Thymus (tissue), 11 donors: ENCODE results near the gene GLRA2. TPM values are rescaled to one million over a fixed set of nuclear protein-coding genes. Genes with fewer than 3 reads are reported as not detected.

Source experiments
- DNase-seq, 9 donors: peaks; one replicate each; pipeline ENCODE4 v3.0.0-alpha.2; 2013; ENCODE audit warnings: low spot score in 9 of 9, low read depth in 6 of 9, missing footprints in 1 of 9
- H3K27ac ChIP-seq, 2 donors: one replicate each; pipeline ENCODE4 v1.5.1; 2013; ENCODE audit warnings: control low read depth in 1 of 2, low read depth in 1 of 2, low read length in 1 of 2, mild to moderate bottlenecking in 1 of 2, moderate library complexity in 1 of 2
- H3K27me3 ChIP-seq, 2 donors: one replicate each; pipeline ENCODE4 v1.5.1; 2013; ENCODE audit warnings: low read length in 1 of 2; ENCODE audit not compliant: control insufficient read depth in 2 of 2, insufficient read depth in 1 of 2
- H3K36me3 ChIP-seq, 2 donors: one replicate each; pipeline ENCODE4 v1.5.1; 2013; ENCODE audit warnings: low read length in 1 of 2, mild to moderate bottlenecking in 1 of 2, moderate library complexity in 1 of 2; ENCODE audit not compliant: control insufficient read depth in 2 of 2, insufficient read depth in 2 of 2
- H3K4me1 ChIP-seq, 2 donors: one replicate each; pipeline ENCODE4 v1.5.1; 2013; ENCODE audit warnings: low read length in 2 of 2; ENCODE audit not compliant: control insufficient read depth in 2 of 2, insufficient read depth in 2 of 2
- H3K4me3 ChIP-seq, 2 donors: one replicate each; pipeline ENCODE4 v1.5.1; 2013; ENCODE audit warnings: low read length in 2 of 2, control low read depth in 1 of 2, mild to moderate bottlenecking in 1 of 2
- H3K9me3 ChIP-seq, 2 donors: one replicate each; pipeline ENCODE4 v1.5.1; 2013; ENCODE audit warnings: low read length in 1 of 2, mild to moderate bottlenecking in 1 of 2; ENCODE audit not compliant: control insufficient read depth in 2 of 2, insufficient read depth in 1 of 2
- WGBS: extraction: QIAGEN DNeasy Blood & Tissue Kit; methylation state at CpG from one replicate; pipeline ENCODE4 v1.1.7; 2013; 5-methylcytosine and 5-hydroxymethylcytosine counted together
- polyA plus RNA-seq: library from polyadenylated mRNA; stranded (reverse); fragments of 200-250 nt; gene quantifications from one replicate; pipeline ENCODE4 v1.2.3, GENCODE V29; 2013
- total RNA-seq: library from RNA; stranded (reverse); fragments of 120-200 nt; gene quantifications from one replicate; pipeline ENCODE4 v1.2.4, GENCODE V29; 2013
- donor health status: healthy.

Gene GLRA2
- total and polyA plus RNA-seq, 2 donors = under 0.01 TPM; not detected in 1

DNA sequence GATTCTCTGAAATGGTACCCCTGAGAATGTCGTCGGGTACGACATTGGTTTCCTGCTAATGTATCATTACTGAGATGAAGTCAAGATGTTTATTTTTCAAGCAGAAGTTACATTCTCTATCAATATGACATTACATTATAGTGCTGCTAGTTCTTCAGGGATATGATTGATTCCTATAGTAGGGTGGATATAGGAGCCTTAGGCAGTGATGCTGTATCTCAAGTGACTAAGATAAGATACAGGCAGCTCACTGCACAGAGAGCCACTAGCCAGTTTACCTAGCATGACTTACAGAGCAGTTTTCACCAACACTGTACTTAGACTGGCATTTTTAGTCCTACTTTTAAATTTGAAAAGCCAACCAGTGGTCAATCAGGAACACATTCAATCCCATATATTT lies 188.6 kb downstream of the GLRA2 start:
- Histone ChIP-seq H3K27ac (no peak overlapping the region), H3K4me1 (no peaks in the 10 kb centered on the region), H3K4me3 (no peak overlapping the region), H3K27me3 (no peaks in the 10 kb centered on the region), H3K9me3 (no peaks in the 10 kb centered on the region), H3K36me3 (no peaks in the 10 kb centered on the region)
- DNase-seq = no peak
- 96% methylated on average over 3 of the region's 3 CpGs for WGBS

DNA sequence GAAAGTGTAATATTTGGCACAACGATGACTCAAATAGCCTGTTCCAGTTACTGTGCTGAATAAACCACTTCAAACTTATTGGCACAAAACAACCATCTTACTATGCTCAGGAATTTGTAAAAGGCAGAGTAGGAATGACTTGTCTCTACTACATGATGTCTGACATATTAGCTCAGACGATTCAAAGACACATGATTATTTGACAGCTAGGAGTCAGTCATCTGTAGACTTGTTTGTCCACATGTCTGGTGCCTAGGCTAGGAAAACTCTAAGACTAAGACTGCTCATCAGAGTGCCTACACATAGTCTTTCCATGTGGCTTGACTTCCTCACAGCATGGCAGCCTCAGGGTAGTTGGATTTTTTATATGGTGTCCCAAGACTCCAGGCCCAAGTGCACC lies 189.1 kb downstream of the GLRA2 start:
- Histone ChIP-seq H3K4me3 (no peak overlapping the region), H3K27ac (no peak overlapping the region), H3K4me1 (no peaks in the 10 kb centered on the region), H3K36me3 (no peaks in the 10 kb centered on the region), H3K9me3 (no peaks in the 10 kb centered on the region), H3K27me3 (no peaks in the 10 kb centered on the region)
- WGBS = 95% methylated on average over 2 of the region's 2 CpGs
- DNase-seq = no peak

- Histone ChIP-seq H3K4me3 (no peak overlapping the region), H3K9me3 (no peaks in the 10 kb centered on the region), H3K4me1 (no peaks in the 10 kb centered on the region), H3K27ac (no peak overlapping the region), H3K27me3 (no peaks in the 10 kb centered on the region), H3K36me3 (no peaks in the 10 kb centered on the region)
- no peak for DNase-seq
- WGBS = 87% methylated on average over 1 of the region's 1 CpG
Observed at GRCh38 chrX:14729058-14729457, 199.7 kb downstream of the GLRA2 start.

GRCh38 chrX:14738643-14739042 lies 209.3 kb downstream of the GLRA2 start:
- Histone ChIP-seq H3K4me3 (no peak overlapping the region), H3K9me3 (no peaks in the 10 kb centered on the region), H3K27me3 (no peaks in the 10 kb centered on the region), H3K36me3 (no peaks in the 10 kb centered on the region), H3K27ac (no peak overlapping the region), H3K4me1 (no peaks in the 10 kb centered on the region)
- no peak for DNase-seq
- 96% methylated on average over 4 of the region's 4 CpGs for WGBS

DNA sequence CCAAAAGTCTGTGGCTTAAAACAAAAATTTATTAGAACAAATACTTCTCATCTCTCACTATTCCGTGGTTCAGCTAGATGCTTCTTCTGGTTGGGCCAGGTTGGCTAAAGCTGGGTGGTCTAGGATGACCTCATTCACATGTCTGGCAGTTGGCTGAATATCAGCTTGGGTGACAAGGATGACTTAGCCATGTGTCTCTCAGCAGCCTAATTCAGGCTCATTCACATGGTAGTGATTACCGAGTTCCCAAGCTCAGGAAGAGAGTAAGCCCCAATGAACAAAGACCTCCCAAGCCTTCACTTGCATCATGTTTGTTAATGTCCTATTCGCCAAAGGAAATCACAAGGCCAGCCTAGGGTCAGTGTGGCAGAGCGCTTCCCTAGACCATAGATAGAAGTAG lies 224.1 kb downstream of the GLRA2 start:
- no peak for DNase-seq
- 92% methylated on average over 4 of the region's 4 CpGs for WGBS
- H3K4me1 ChIP-seq = no peaks in the 10 kb centered on the region
- H3K9me3 ChIP-seq = no peaks in the 10 kb centered on the region
- no peaks in the 10 kb centered on the region for H3K36me3 ChIP-seq
- no peaks in the 10 kb centered on the region for H3K27me3 ChIP-seq
- H3K4me3 ChIP-seq = no peak overlapping the region
- H3K27ac ChIP-seq = no peak overlapping the region

GRCh38 chrX:14758029-14758491 lies 228.7 kb downstream of the GLRA2 start:
- no peaks in the 10 kb centered on the region for H3K9me3 ChIP-seq
- WGBS = 91% methylated on average over 6 of the region's 6 CpGs
- H3K4me1 ChIP-seq = no peaks in the 10 kb centered on the region
- H3K36me3 ChIP-seq = no peaks in the 10 kb centered on the region
- H3K27ac ChIP-seq = no peak overlapping the region
- no peak overlapping the region for H3K4me3 ChIP-seq
- no peak for DNase-seq
- no peaks in the 10 kb centered on the region for H3K27me3 ChIP-seq

- Histone ChIP-seq H3K27me3 (no peaks in the 10 kb centered on the region), H3K4me1 (no peaks in the 10 kb centered on the region), H3K9me3 (peaks cover 0 to 4% of the 10 kb centered on the region in 2 donors), H3K27ac (no peak overlapping the region), H3K4me3 (no peak overlapping the region), H3K36me3 (no peaks in the 10 kb centered on the region)
- 92% methylated on average over 3 of the region's 3 CpGs for WGBS
- no peak for DNase-seq
Observed at GRCh38 chrX:14775416-14775815, 246.1 kb downstream of the GLRA2 start.

- no peak overlapping the region for H3K27ac ChIP-seq
- H3K9me3 ChIP-seq = peaks cover 0 to 4% of the 10 kb centered on the region in 2 donors
- no peaks in the 10 kb centered on the region for H3K27me3 ChIP-seq
- H3K4me1 ChIP-seq = no peaks in the 10 kb centered on the region
- no peak for DNase-seq
- no peak overlapping the region for H3K4me3 ChIP-seq
- WGBS = 92% methylated on average over 2 of the region's 2 CpGs
- no peaks in the 10 kb centered on the region for H3K36me3 ChIP-seq
Observed at GRCh38 chrX:14776901-14777300, 247.6 kb downstream of the GLRA2 start.

DNA sequence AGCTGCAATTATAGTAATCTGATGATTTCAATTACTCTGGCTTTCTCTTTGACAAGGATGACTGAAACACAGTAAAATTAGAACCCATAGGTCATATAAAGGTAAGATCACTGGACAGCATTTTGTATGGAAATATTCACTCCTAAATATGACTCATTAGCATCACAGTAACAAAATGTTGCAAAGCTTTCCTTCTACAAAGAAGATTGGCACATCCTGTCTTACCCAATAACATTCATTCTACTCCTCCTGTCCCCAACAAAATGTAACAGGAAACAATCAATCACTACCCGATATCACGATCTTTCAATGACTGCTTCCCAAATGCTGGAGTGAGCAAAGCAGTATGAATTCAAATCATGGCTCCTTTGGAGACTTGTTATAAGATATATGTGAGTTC lies 248.2 kb downstream of the GLRA2 start:
- no peak for DNase-seq

GRCh38 chrX:14779580-14779979 lies 250.2 kb downstream of the GLRA2 start:
- H3K27ac ChIP-seq = no peak overlapping the region
- H3K4me1 ChIP-seq = no peaks in the 10 kb centered on the region
- WGBS = 84% methylated on average over 1 of the region's 1 CpG
- H3K27me3 ChIP-seq = no peaks in the 10 kb centered on the region
- DNase-seq = no peak
- H3K4me3 ChIP-seq = no peak overlapping the region
- H3K36me3 ChIP-seq = no peaks in the 10 kb centered on the region
- H3K9me3 ChIP-seq = no peaks in the 10 kb centered on the region

More for the DNA sequence above, 248.2 kb downstream of the GLRA2 start:
- 45% methylated on average over 2 of the region's 2 CpGs for WGBS
- Histone ChIP-seq H3K4me1 (no peaks in the 10 kb centered on the region), H3K9me3 (no peaks in the 10 kb centered on the region), H3K27ac (no peak overlapping the region), H3K27me3 (no peaks in the 10 kb centered on the region), H3K4me3 (no peak overlapping the region), H3K36me3 (no peaks in the 10 kb centered on the region)
